Measurements from ENCODE around the gene ZBTB44. TPM values are rescaled to one million over a fixed set of nuclear protein-coding genes. Genes with fewer than 3 reads are reported as not detected.
"Not testable (repeated sequence)": the region's sequence is repeated elsewhere in the genome, so short reads cannot be mapped to it uniquely, and the experiment has no call there.

ZBTB44 gene
- total RNA-seq = 10 to 100 TPM; 37.6 to 42.9 TPM

DNA sequence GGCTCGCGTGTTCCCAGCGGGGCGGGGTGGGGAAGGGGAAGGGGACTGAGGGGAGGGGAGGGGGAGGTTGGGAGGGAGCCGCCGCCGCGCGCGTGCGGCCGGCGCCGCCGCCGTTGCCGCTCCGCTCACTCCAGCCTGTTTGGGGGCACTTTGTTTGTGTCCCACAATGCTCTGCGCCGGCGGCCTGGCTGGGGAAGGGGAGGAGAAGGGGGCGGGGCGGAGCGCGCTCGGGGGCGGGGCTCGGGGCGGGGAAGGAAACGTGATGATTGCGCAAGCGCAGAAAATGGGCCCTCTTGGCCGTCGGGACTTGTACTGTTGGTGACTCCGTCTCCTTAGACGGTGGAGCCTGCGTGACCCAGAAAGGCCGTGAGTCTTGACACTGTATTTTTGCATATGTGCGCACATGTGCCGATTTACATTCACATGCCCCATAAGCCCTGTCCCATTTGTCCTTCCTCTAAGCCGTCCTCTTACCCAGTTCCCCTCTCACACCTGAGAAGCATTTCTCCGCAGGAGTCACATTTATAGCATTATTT is at the start of gene ZBTB44:
ZBTB44 (minus strand) TSS at position 168 of the 536 bp plus-strand sequence. CDS start 53,044 bp downstream, outside the sequence.
- ChIA-PET POLR2A (no interaction called here), CTCF (no interaction called here)

GRCh38 chr11:130359419-130359818 is 44.7 kb upstream of the ZBTB44 start:
- POLR2A ChIA-PET = no interaction called here
- CTCF ChIA-PET = no interaction called here

DNA sequence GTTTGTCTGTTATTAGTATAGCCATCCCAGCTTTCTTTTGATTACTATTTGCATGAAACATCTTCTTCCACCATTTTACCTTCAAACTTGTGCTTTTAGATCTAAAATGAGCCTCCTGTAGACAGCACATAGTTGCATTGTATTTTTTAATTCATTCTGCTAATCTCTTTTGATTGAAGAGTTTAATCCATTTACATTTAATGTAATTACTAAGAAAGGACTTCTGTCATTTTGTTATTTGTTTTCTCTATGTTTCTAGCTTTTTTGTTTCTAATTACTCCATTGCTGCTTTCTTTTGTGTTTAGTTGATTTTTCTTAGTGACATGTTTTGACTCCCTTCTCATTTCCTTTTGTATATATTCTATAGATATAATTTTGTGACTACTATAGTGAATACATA is 43.7 kb upstream of the ZBTB44 start:
- ChIA-PET CTCF (no interaction called here), POLR2A (no interaction called here)

- ChIA-PET CTCF (no interaction called here), POLR2A (no interaction called here)
Measured at GRCh38 chr11:130347261-130347660, 32.5 kb upstream of the ZBTB44 start.

DNA sequence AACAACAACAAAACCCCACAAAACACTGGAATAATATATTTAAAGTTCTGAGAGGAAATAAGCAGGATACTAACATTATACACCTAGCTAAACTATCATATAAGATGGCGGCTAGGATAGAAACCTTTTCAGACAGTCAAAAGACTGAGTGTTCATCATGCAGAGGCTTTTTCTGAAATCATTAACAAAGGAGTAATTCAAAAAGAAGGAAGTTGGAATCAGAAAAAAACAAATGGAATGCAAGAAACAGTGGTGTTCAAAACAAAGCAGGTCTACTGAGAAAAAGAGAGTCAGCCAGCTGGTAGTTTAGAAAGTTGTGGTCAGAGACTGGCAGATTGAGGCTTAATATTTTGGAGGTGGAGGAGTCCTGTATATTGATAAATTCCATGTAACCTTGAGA is 30.1 kb upstream of the ZBTB44 start:
- POLR2A ChIA-PET = no interaction called here
- CTCF ChIA-PET = no interaction called here

- ChIA-PET CTCF (interaction anchor here (1.0 kb wide), 1 partner anchor 128 kb away, joined by 3 read pairs; no protein-coding TSS in a partner anchor), POLR2A (no interaction called here)
Measured at GRCh38 chr11:130340671-130341319, 26.1 kb upstream of the ZBTB44 start.

- ChIA-PET CTCF (no interaction called here), POLR2A (no interaction called here)
Measured at GRCh38 chr11:130338667-130339066, 23.9 kb upstream of the ZBTB44 start.

GRCh38 chr11:130337281-130338089 is 22.8 kb upstream of the ZBTB44 start:
- ChIA-PET CTCF (no interaction called here), POLR2A (no interaction called here)

DNA sequence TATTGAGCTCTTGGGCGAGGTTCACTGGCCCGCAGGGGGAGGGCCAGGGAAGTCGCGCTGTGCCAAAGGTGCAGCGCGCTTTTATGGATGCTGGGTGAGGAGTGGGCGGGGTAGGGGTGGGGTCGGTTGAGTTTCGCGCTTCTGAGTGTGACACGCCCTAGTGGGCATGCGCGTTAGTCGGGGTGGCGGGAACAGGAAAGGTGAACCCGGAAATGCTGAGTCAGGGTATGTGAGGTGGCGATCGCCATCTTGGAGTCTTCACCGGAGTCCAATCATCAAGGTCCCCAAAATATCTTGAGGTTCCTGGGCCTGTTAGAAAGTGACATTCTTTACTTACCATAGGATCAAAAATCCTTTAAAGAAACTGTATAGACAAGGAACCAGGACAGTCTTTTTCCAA is 16.7 kb upstream of the ZBTB44 start:
- CTCF ChIA-PET, POLR2A ChIA-PET: not testable (repeated sequence)

GRCh38 chr11:130330101-130330684 is 15.5 kb upstream of the ZBTB44 start:
- ChIA-PET CTCF (interaction anchor here (0.9 kb wide), 1 partner anchor 117 kb away, joined by 3 read pairs; no protein-coding TSS in a partner anchor), POLR2A (no interaction called here)

DNA sequence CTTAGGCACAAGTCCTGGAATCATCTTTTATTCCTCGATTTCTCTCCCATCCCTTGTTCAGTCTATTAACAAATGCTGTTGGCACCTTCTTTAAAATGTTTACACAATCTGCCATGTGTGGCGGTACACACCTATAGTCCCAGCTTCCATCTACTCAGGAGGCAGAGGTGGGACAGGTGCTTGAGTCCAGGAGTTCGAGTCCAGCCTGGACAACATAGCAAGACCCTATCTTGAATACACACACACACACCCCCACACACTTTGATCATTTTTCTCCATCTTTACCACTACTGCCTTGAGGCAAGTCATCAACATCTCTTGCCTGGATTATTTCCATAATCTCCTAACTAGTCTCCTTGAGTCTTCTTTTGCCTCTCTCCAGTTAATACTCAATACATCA is 13.7 kb upstream of the ZBTB44 start:
- CTCF ChIA-PET = no interaction called here
- POLR2A ChIA-PET = no interaction called here

DNA sequence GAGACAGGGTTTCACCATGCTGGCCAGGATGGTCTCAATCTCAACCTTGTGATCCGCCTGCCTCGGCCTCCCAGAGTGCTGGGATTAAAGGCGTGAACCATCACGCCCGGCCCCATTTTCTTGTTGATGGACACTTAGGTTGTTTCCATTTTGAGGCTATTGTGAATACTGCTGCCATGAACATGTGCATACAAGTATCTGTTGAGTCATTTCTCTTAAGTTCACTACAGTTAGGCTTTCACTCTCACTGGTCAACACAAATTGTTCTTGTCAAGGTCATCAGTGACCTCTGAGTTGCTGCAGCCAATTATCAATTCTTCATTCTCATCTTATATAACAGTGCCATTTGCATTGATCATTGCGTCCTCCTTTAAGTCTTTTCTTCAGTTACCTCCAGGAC is 13.0 kb upstream of the ZBTB44 start:
- ChIA-PET CTCF (no interaction called here), POLR2A (no interaction called here)

DNA sequence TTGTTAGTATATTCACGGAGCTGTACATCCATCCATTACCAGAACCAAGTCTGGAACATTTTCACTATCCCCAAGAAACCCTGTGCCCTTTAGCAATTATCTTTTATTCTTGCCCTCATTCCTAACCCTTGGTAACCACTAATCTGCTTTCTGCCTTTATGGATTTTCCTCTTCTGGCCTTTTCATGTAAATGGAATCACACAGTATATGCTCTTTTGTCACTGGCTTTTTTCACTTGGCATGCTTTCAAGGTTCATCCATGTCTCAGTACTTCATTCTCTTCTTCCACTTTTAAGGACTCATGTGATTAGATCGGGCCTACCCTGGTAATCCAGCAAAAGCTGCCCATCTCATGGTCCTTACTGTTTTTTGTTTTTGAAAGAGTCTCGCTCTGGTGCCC is 11.0 kb upstream of the ZBTB44 start:
- ChIA-PET POLR2A (no interaction called here), CTCF (no interaction called here)

GRCh38 chr11:130323452-130324450 is 9.0 kb upstream of the ZBTB44 start:
- CTCF ChIA-PET = no interaction called here
- POLR2A ChIA-PET = no interaction called here

- ChIA-PET CTCF (no interaction called here), POLR2A (no interaction called here)
Measured at GRCh38 chr11:130322126-130322525, 7.4 kb upstream of the ZBTB44 start.

- ChIA-PET CTCF (no interaction called here), POLR2A (no interaction called here)
Measured at GRCh38 chr11:130318031-130318673, 3.4 kb upstream of the ZBTB44 start.

DNA sequence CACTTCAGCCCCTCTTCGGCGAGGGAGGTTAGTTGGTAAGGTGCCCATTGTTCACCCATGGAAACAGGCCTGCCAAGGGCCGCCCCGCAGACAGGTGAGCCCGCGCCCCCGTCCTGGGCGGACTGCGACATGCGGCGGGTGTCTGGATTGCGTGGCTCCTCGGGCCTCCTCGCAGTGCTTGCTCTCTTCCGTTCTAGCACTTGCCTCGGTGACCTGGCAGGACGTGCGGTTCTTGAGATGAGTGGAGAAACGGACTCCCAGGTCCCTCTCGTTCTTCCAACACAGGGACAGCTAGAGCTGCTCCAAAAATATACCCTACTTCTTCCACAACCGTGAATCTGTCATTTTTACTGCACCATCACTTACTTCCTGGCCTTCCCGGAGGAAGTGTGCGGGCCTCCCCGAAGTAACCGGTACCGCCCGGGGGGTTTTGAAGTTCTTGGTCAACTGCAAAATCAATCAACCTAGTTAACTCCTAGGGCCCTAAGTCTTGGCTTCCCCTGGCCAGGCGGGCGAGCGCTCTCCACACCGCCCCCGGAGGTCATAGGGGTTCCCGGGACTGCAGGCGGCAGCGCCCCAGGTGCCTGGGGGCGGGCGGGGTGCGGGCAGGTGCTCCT is 745 bp upstream of the ZBTB44 start:
- POLR2A ChIA-PET = no interaction called here

GRCh38 chr11:130314184-130314749 is 450 bp downstream of the ZBTB44 start:
- ChIA-PET CTCF (no interaction called here), POLR2A (no interaction called here)

More for the DNA sequence above, 745 bp upstream of the ZBTB44 start:
- CTCF ChIA-PET = no interaction called here

All from activated CD8-positive, alpha-beta memory T cell treated with anti-CD3 and anti-CD28 coated beads for 36 hours (primary cell).